NB4 (cell line): ENCODE results near the gene AIF1L.

Source experiments
- CTCF ChIP-seq: IDR thresholded peaks from one replicate; pipeline ENCODE4 v1.5.1; 2012; ENCODE audit warnings: low read depth, low read length
- MYC ChIP-seq: IDR thresholded peaks from 2 replicates; pipeline ENCODE4 v1.6.1; 2011; ENCODE audit warnings: low read depth, low read length
- POLR2A ChIP-seq: IDR thresholded peaks from 2 replicates; pipeline ENCODE4 v1.6.1; 2011; ENCODE audit warnings: mild to moderate bottlenecking; ENCODE audit not compliant: insufficient read length; ENCODE audit errors: extremely low read depth

GRCh38 chr9:131138676-131139075 is 42.3 kb downstream of the AIF1L start:
- no peak for TF ChIP-seq CTCF
- TF ChIP-seq POLR2A, result no peak
- TF ChIP-seq MYC, result no peak
